SK-N-SH (cell line): ENCODE measurements around the gene CDH13. TPM values are rescaled to one million over a fixed set of nuclear protein-coding genes. Genes with fewer than 3 reads are reported as not detected.

Source experiments
- CTCF ChIA-PET: fragments of 300-600, 350-600 bp; formaldehyde crosslinking; extraction: SDS; loops from one replicate; lab custom pipeline; 2021; lab: Yijun Ruan, JAX
- POLR2A ChIA-PET: fragments of 350-600 bp; sonication (Branson Sonifier 250); formaldehyde crosslinking; extraction: SDS; loops from one replicate; lab custom pipeline; 2020; ENCODE audit warnings: antibody characterized with exemption, inconsistent platforms; lab: Yijun Ruan, JAX
- DNase-seq: peaks from one replicate; pipeline ENCODE4 v3.0.0; 2012
- H2AFZ ChIP-seq: fragments of 200-600 bp; sonication (generic); 2 replicates; pipeline ENCODE4 v1.8.1; 2016; ENCODE audit warnings: antibody characterized with exemption, mild to moderate bottlenecking, low read depth
- H3F3A ChIP-seq: fragments of 200-600 bp; sonication (generic); replicated peaks from 2 replicates; pipeline ENCODE3; 2016; ENCODE audit warnings: antibody characterized with exemption, mild to moderate bottlenecking; ENCODE audit not compliant: insufficient read depth
- H3K27ac ChIP-seq, 2 experiments: fragments of 200-500 bp in 1 of 2; fragments of 200-600 bp in 1 of 2; sonication (Bioruptor generic) in 1 of 2; sonication (generic), shearing (Covaris generic) in 1 of 2; 2 replicates each; pipeline versions ENCODE4 v1.5.1 to v1.6.1; 2014 to 2016; ENCODE audit warnings: low read depth in 2 of 2, inconsistent platforms in 1 of 2, low read length in 1 of 2, mild to moderate bottlenecking in 1 of 2, mixed read lengths in 1 of 2
- H3K27me3 ChIP-seq: fragments of 200-600 bp; sonication (generic), shearing (Covaris generic); 2 replicates; pipeline ENCODE4 v1.6.1; 2016; ENCODE audit warnings: mixed run types; ENCODE audit not compliant: insufficient read depth
- H3K36me3 ChIP-seq, 2 experiments: fragments of 200-500 bp in 1 of 2; fragments of 200-600 bp in 1 of 2; sonication (Bioruptor generic) in 1 of 2; sonication (generic) in 1 of 2; replicated peaks in 1 of 2; 2 replicates each; pipeline versions ENCODE3 to v1.5.1; 2014 to 2016; ENCODE audit warnings: low read length in 1 of 2, mild to moderate bottlenecking in 1 of 2; ENCODE audit not compliant: insufficient read depth in 2 of 2, control insufficient read depth in 1 of 2
- H3K4me1 ChIP-seq, 2 experiments: fragments of 200-500 bp in 1 of 2; fragments of 200-600 bp in 1 of 2; sonication (Bioruptor generic) in 1 of 2; sonication (generic), shearing (Covaris generic) in 1 of 2; 2 replicates each; pipeline versions ENCODE4 v1.5.1 to v1.6.1; 2014 to 2016; ENCODE audit warnings: low read depth in 1 of 2, low read length in 1 of 2, mixed run types in 1 of 2; ENCODE audit not compliant: insufficient read depth in 2 of 2, control insufficient read depth in 1 of 2
- H3K4me2 ChIP-seq: fragments of 200-600 bp; sonication (generic), shearing (Covaris generic); 2 replicates; pipeline ENCODE4 v1.6.1; 2017; ENCODE audit warnings: mixed run types
- H3K4me3 ChIP-seq, 2 experiments: fragments of 200-500 bp in 1 of 2; fragments of 200-600 bp in 1 of 2; sonication (Bioruptor generic) in 1 of 2; sonication (generic), shearing (Covaris generic) in 1 of 2; 2 replicates each; pipeline versions ENCODE4 v1.5.1 to v1.8.1; 2014 to 2016; ENCODE audit warnings: low read depth in 2 of 2, inconsistent platforms in 1 of 2, low read length in 1 of 2, mild to moderate bottlenecking in 1 of 2, mixed read lengths in 1 of 2, moderate library complexity in 1 of 2
- H3K79me2 ChIP-seq: fragments of 200-600 bp; sonication (generic); 2 replicates; pipeline ENCODE4 v1.8.1; 2017; ENCODE audit warnings: mild to moderate bottlenecking; ENCODE audit not compliant: insufficient read depth
- H3K9ac ChIP-seq: fragments of 200-600 bp; sonication (generic); 2 replicates; pipeline ENCODE4 v1.6.1; 2017; ENCODE audit warnings: mixed run types
- H3K9me2 ChIP-seq: fragments of 200-600 bp; sonication (generic); 2 replicates; pipeline ENCODE4 v1.6.1; 2017; ENCODE audit warnings: mixed run types
- H3K9me3 ChIP-seq: fragments of 200-600 bp; sonication (generic); 2 replicates; pipeline ENCODE4 v1.6.1; 2017; ENCODE audit warnings: mixed run types, mild to moderate bottlenecking, moderate library complexity
- H4K20me1 ChIP-seq: fragments of 200-600 bp; sonication (generic); 2 replicates; pipeline ENCODE4 v1.6.1; 2017; ENCODE audit warnings: mild to moderate bottlenecking, mixed run types; ENCODE audit not compliant: insufficient read depth
- EP300 ChIP-seq, 2 experiments: IDR thresholded peaks; 2 replicates each; pipeline versions ENCODE4 v1.4.0 to v1.6.1; 2012; ENCODE audit warnings: borderline replicate concordance in 1 of 2, low read depth in 1 of 2, low read length in 1 of 2
- FOSL2 ChIP-seq: IDR thresholded peaks from 2 replicates; pipeline ENCODE4 v1.4.0; 2012; ENCODE audit warnings: low read depth, mild to moderate bottlenecking, moderate library complexity, borderline replicate concordance
- FOXM1 ChIP-seq: IDR thresholded peaks from 2 replicates; pipeline ENCODE4 v1.4.0; 2012; ENCODE audit warnings: low read depth, mild to moderate bottlenecking
- JUND ChIP-seq: IDR thresholded peaks from 2 replicates; pipeline ENCODE4 v1.4.0; 2012
- MEF2A ChIP-seq: IDR thresholded peaks from 2 replicates; pipeline ENCODE4 v1.4.0; 2012; ENCODE audit warnings: low read depth, borderline replicate concordance
- NFIC ChIP-seq: IDR thresholded peaks from 2 replicates; pipeline ENCODE4 v1.4.0; 2012; ENCODE audit warnings: borderline replicate concordance
- NRF1 ChIP-seq: IDR thresholded peaks from 2 replicates; pipeline ENCODE4 v1.6.1; 2012; ENCODE audit warnings: low read depth, mild to moderate bottlenecking, low read length
- POLR2AphosphoS5 ChIP-seq: IDR thresholded peaks from 2 replicates; pipeline ENCODE4 v1.6.1; 2012; ENCODE audit warnings: low read depth, low read length
- RFX5 ChIP-seq: IDR thresholded peaks from 2 replicates; pipeline ENCODE4 v1.6.1; 2012; ENCODE audit warnings: mild to moderate bottlenecking, improper control_type of control experiment, low read length
- RXRA ChIP-seq: IDR thresholded peaks from 2 replicates; pipeline ENCODE4 v1.4.0; 2012; ENCODE audit warnings: low read depth, mild to moderate bottlenecking, borderline replicate concordance
- SIN3A ChIP-seq: IDR thresholded peaks from 2 replicates; pipeline ENCODE4 v1.6.1; 2012; ENCODE audit warnings: low read depth, mild to moderate bottlenecking, low read length, moderate library complexity, borderline replicate concordance
- SMC3 ChIP-seq: IDR thresholded peaks from 2 replicates; pipeline ENCODE4 v1.6.1; 2012; ENCODE audit warnings: low read depth, low read length, improper control_type of control experiment
- TAF1 ChIP-seq: IDR thresholded peaks from 2 replicates; pipeline ENCODE4 v1.6.1; 2012; ENCODE audit warnings: low read depth, mild to moderate bottlenecking, low read length, moderate library complexity, borderline replicate concordance
- TCF12 ChIP-seq: IDR thresholded peaks from 2 replicates; pipeline ENCODE4 v1.4.0; 2012
- WGBS: methylation state at CpG from one replicate; pipeline ENCODE4 v1.1.6; 2017; ENCODE audit warnings: low lambda C conversion rate; 5-methylcytosine and 5-hydroxymethylcytosine counted together
- polyA plus RNA-seq, 3 experiments: library from polyadenylated mRNA; depleted of rRNA; stranded (reverse); fragments of >200 nt; gene quantifications; 2 replicates each; pipeline ENCODE4 v1.2.3, GENCODE V29; 2012
- TF ChIP-seq, protein P1 (sequence below): fragments of 150-350 bp; IDR thresholded peaks from 2 replicates; pipeline ENCODE4 v1.6.1; 2017; ENCODE audit warnings: antibody characterized with exemption, low read length, low read depth, borderline replicate concordance
- TF ChIP-seq, protein P2 (sequence below): IDR thresholded peaks from 2 replicates; pipeline ENCODE4 v1.6.1; 2012; ENCODE audit warnings: mild to moderate bottlenecking, low read depth, low read length, moderate library complexity
- TF ChIP-seq, protein P3 (sequence below): fragments of 150-350 bp; IDR thresholded peaks from 2 replicates; pipeline ENCODE4 v1.6.1; 2016; ENCODE audit warnings: mild to moderate bottlenecking, low read depth, low read length
- TF ChIP-seq, protein P4 (sequence below): IDR thresholded peaks from 2 replicates; pipeline ENCODE4; 2012

The CDH13 gene
- polyA plus RNA-seq, 1 of the 3 experiments (the other 2 are of a cell fraction): 93.0 TPM

DNA sequence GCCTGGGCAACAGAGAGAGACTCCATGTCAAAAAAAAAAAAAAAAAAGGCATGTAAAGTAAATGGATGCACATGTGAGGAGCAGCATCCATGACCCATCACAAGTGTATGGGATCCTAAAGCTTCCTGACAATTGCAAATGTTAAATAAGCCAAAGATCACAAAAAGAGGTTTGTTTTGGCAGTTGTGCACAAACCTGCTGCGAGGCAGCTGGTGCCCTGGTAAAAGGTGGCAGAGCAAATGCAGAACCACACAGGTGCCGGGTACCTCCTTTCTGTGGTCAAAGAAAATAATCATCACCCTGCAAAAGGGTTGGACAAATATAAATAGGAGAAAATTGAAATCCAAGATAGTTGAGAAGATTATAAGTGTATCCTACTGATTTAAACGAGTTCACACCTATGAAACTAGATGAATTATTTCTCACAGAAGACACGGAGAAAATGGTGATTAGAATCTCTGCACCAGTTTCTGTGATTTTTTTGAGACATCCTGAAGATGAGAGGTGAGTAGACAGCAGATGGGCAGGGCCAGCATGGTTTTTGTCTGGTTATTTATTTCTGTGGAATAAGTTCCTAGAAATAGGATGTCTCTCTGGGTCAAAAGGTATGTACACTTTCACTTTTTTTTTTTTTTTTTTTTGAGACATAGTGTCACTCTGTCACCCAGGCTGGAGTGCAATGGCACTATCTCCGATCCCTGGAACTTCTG is 291.3 kb downstream of the CDH13 start:
- H3K27me3 ChIP-seq: no peaks in the 10 kb centered on the region
- POLR2A ChIA-PET: no interaction called here

DNA sequence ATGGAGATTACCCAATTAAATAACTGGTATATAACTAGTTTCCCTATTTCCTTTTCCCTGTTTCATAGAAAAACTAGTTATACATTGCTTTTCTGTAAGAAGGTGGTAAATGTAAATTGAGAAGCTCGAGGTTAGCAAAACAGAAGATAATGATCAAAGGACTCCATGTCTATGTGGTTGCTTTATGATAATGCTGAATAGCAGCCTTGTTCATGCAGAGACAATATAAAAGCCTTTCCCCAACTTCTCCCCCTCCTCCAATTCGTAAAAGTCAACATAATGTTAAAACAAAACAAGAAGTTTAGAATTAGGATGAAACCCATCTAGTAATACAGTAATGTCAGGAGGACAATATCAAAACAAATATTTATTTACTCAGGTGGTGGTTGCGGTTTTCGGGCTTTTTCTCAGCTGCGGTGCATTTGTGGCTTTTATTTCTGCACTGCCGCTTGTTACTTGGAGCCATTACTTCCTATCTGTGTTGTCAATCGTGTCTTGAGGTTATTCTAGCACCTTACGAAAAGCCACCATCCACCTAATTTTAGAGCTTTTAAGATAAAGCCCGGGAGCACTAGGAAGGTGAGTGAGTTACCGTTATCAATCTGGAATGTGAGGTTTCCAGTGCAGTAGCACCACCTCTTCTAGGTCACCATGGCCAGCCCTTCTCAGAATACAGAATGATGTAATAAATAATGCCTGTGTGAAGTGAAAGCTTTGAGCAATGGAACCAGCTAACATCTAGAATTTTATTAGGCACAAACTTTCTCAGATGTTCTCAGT is 297.5 kb downstream of the CDH13 start:
- H4K20me1 ChIP-seq: no peaks in the 10 kb centered on the region
- 29% methylated on average over 10 of the region's 10 CpGs for WGBS
- H3K4me2 ChIP-seq: no peak overlapping the region
- no peaks in the 10 kb centered on the region for H3K27me3 ChIP-seq
- H2AFZ ChIP-seq: no peak overlapping the region
- H3K9me3 ChIP-seq: no peaks in the 10 kb centered on the region
- no peaks in the 10 kb centered on the region for H3K36me3 ChIP-seq
- CTCF ChIA-PET: no interaction called here
- H3K9ac ChIP-seq: no peak overlapping the region
- H3K79me2 ChIP-seq: no peaks in the 10 kb centered on the region
- H3K9me2 ChIP-seq: no peaks in the 10 kb centered on the region
- H3K27ac ChIP-seq: no peak overlapping the region
- H3K4me3 ChIP-seq: no peak overlapping the region
- no peak for DNase-seq
- POLR2A ChIA-PET: no interaction called here
- H3F3A ChIP-seq: no peaks in the 10 kb centered on the region
- H3K4me1 ChIP-seq: no peaks in the 10 kb centered on the region
- TF ChIP-seq RFX5 (no peak), FOXM1 (no peak), NFIC (no peak), SIN3A (no peak), JUND (no peak), FOSL2 (no peak), SMC3 (no peak), RXRA (no peak), POLR2AphosphoS5 (no peak), TAF1 (no peak), MEF2A (no peak)
- TF ChIP-seq, protein P1, sequence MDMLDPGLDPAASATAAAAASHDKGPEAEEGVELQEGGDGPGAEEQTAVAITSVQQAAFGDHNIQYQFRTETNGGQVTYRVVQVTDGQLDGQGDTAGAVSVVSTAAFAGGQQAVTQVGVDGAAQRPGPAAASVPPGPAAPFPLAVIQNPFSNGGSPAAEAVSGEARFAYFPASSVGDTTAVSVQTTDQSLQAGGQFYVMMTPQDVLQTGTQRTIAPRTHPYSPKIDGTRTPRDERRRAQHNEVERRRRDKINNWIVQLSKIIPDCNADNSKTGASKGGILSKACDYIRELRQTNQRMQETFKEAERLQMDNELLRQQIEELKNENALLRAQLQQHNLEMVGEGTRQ: no peak
- TF ChIP-seq, protein P2, sequence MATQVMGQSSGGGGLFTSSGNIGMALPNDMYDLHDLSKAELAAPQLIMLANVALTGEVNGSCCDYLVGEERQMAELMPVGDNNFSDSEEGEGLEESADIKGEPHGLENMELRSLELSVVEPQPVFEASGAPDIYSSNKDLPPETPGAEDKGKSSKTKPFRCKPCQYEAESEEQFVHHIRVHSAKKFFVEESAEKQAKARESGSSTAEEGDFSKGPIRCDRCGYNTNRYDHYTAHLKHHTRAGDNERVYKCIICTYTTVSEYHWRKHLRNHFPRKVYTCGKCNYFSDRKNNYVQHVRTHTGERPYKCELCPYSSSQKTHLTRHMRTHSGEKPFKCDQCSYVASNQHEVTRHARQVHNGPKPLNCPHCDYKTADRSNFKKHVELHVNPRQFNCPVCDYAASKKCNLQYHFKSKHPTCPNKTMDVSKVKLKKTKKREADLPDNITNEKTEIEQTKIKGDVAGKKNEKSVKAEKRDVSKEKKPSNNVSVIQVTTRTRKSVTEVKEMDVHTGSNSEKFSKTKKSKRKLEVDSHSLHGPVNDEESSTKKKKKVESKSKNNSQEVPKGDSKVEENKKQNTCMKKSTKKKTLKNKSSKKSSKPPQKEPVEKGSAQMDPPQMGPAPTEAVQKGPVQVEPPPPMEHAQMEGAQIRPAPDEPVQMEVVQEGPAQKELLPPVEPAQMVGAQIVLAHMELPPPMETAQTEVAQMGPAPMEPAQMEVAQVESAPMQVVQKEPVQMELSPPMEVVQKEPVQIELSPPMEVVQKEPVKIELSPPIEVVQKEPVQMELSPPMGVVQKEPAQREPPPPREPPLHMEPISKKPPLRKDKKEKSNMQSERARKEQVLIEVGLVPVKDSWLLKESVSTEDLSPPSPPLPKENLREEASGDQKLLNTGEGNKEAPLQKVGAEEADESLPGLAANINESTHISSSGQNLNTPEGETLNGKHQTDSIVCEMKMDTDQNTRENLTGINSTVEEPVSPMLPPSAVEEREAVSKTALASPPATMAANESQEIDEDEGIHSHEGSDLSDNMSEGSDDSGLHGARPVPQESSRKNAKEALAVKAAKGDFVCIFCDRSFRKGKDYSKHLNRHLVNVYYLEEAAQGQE: no peak
- TF ChIP-seq, protein P3, sequence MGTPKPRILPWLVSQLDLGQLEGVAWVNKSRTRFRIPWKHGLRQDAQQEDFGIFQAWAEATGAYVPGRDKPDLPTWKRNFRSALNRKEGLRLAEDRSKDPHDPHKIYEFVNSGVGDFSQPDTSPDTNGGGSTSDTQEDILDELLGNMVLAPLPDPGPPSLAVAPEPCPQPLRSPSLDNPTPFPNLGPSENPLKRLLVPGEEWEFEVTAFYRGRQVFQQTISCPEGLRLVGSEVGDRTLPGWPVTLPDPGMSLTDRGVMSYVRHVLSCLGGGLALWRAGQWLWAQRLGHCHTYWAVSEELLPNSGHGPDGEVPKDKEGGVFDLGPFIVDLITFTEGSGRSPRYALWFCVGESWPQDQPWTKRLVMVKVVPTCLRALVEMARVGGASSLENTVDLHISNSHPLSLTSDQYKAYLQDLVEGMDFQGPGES: no peak
- TF ChIP-seq, protein P4, sequence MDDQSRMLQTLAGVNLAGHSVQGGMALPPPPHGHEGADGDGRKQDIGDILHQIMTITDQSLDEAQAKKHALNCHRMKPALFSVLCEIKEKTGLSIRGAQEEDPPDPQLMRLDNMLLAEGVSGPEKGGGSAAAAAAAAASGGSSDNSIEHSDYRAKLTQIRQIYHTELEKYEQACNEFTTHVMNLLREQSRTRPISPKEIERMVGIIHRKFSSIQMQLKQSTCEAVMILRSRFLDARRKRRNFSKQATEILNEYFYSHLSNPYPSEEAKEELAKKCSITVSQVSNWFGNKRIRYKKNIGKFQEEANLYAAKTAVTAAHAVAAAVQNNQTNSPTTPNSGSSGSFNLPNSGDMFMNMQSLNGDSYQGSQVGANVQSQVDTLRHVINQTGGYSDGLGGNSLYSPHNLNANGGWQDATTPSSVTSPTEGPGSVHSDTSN: no peak

More for the DNA sequence above, 291.3 kb downstream of the CDH13 start:
- TF ChIP-seq, protein P4: no peak
- TF ChIP-seq EP300 (IDR thresholded peaks at IDR 0.05; ENCODE audit: borderline replicate concordance in 1 of 2, low read depth in 1 of 2, low read length in 1 of 2) (no peak), FOXM1 (no peak), TCF12 (no peak), NRF1 (no peak)
- TF ChIP-seq, all 33 proteins: peak for 0
- H3F3A ChIP-seq: no peaks in the 10 kb centered on the region
- H3K9ac ChIP-seq: no peak overlapping the region
- no peak overlapping the region for H2AFZ ChIP-seq
- no peaks in the 10 kb centered on the region for H4K20me1 ChIP-seq
- H3K36me3 ChIP-seq: peaks cover 0 to 3% of the 10 kb centered on the region in 2 experiments
- 34% methylated on average over 5 of the region's 5 CpGs for WGBS
- H3K4me2 ChIP-seq: no peak overlapping the region
- CTCF ChIA-PET: no interaction called here
- no peak overlapping the region for H3K27ac ChIP-seq
- no peaks in the 10 kb centered on the region for H3K79me2 ChIP-seq
- H3K9me3 ChIP-seq: no peaks in the 10 kb centered on the region
- DNase-seq: no peak
- H3K4me3 ChIP-seq: no peak overlapping the region
- H3K4me1 ChIP-seq: no peaks in the 10 kb centered on the region
- no peaks in the 10 kb centered on the region for H3K9me2 ChIP-seq
